ENCODE results near the gene DDR2. TPM values are rescaled to one million over a fixed set of nuclear protein-coding genes. Genes with fewer than 3 reads are reported as not detected.
A peak's percentile ranks its signal among the peaks of the same experiment; 100 is the strongest.
"Not testable (repeated sequence)": the region's sequence is repeated elsewhere in the genome, so short reads cannot be mapped to it uniquely, and the experiment has no call there.

DDR2 gene
- total RNA-seq, 2 donors from 2014 or later, result 75.1 to 80.3 TPM

DNA sequence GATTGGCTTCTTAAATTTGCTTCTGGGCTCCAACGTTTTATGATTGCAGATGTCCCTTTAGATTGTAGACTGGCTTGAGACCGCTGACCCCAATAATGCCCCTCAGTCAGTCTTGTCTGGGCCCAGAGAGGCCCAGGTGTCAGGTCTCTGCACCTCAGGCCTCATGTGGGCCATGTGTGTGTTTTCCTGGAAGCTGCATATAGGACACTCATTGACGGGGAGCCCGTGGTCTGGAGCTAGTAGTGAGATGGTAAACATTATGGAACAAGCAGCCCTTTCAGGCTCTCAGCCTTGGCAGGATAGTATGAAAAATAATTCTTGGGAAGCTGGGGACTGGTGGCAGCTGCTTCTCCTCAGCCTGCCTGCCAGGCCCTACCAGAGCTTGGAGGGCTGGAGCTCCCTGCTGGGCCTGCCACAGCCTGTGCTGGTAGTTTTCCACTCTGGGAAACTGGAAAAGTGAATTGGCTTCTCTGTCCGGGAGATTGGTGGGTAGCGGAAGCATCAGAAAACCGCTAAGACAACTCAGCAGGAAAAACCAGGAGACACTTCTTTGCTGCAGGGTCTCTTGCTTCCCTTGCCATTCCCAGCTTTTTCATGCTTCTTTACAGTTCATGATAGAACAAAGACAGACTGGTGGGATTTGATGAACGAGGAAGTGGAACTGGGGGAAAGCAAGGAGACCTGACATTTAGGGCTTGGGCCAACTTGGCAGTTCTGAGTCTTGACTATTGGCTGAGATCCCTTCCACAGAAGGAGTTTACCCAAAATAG, 100.5 kb downstream of the DDR2 start:
- DNase-seq (peak; percentile 57), ATAC-seq (peak; percentile 94 to 95)
- intact Hi-C loops (cut with DNase I), result no loop called here

- intact Hi-C loops (cut with DNase I), result no loop called here
- DNase-seq, result no peak
- no peak for ATAC-seq
Measured at GRCh38 chr1:162733336-162733590, 101.0 kb downstream of the DDR2 start.

DNA sequence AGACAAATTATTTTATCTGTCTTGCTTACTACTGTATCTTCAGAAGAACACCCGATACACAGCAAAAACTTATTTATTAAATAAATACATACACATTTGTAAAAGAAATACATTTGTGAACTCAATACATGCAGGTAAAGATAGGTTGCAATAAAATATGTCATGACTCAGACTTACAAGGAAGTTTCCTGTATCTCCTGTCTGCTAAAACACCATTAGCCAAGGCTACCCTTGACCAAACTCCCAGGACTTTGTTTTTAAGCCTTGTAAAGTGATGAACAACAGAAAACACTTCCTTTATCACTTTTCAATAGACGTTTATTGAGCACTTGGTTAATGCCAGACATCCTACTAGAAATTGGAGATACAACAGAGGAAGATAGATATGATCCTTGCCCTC, 101.8 kb downstream of the DDR2 start:
- DNase-seq (no peak), ATAC-seq (no peak)
- intact Hi-C loops (cut with DNase I), result no loop called here

GRCh38 chr1:162736184-162736583, 103.9 kb downstream of the DDR2 start:
- intact Hi-C loops (cut with DNase I), result no loop called here

GRCh38 chr1:162736633-162737067, 104.4 kb downstream of the DDR2 start:
- no peak for DNase-seq
- intact Hi-C loops (cut with DNase I), result no loop called here
- no peak for ATAC-seq

More at GRCh38 chr1:162736184-162736583, 103.9 kb downstream of the DDR2 start:
- no peak for DNase-seq
- no peak for ATAC-seq

GRCh38 chr1:162740755-162741154, 108.5 kb downstream of the DDR2 start:
- intact Hi-C loops (cut with DNase I), result no loop called here
- ATAC-seq, result peak in 1 of 2 donors; percentile 43
- DNase-seq, result peak; percentile 26

DNA sequence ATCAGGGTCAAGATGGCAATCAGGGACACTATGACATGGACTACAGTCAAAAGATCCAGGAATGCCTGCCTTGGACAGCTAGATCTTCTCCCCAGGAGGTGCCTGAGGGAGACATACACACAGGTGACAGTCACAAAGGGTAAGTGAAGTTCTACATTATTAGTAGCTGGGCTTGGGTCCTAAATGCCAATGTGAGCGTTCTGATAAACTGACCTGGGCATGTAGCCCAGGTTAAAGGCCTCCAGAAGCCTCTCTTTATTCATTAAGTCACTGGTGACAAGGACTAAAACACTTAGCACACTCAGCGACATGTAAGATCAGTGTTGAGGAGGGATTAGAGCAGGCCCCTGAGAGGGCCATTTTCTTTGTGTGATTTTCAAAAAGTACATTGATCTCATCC, 109.3 kb downstream of the DDR2 start:
- no peak for ATAC-seq
- no peak for DNase-seq
- intact Hi-C loops (cut with DNase I), result no loop called here

DNA sequence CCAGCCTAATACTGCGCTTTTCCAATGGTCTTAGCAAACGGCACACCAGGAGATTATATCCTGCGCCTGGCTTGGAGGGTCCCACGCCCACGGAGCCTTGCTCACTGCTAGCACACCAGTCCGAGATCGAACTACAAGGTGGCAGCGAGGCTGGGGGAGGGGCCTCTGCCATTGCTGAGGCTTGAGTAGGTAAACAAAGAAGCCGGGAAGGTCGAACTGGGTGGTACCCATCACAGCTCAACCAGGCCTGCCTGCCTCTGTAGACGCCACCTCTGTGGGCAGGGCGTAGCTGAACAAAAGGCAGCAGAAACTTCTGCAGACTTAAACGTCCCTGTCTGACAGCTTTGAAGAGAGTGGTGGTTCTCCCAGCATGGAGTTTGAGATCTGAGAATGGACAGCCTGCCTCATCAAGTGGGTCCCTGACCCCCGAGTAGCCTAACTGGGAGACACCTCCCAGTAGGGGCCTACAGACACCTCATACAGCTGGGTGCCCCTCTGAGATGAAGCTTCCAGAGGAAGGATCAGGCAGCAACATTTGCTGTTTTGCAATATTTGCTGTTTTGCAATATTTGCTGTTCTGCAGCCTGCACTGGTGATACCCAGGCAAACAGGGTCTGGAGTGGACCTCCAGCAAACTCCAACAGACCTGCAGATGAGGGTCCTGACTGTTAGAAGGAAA, 114.1 kb downstream of the DDR2 start:
- ATAC-seq; intact Hi-C loops (cut with DNase I); DNase-seq: not testable (repeated sequence)

- no peak for ATAC-seq
- no peak for DNase-seq
- intact Hi-C loops (cut with DNase I), result no loop called here
Measured at GRCh38 chr1:162753001-162753658, 120.9 kb downstream of the DDR2 start.

DNA sequence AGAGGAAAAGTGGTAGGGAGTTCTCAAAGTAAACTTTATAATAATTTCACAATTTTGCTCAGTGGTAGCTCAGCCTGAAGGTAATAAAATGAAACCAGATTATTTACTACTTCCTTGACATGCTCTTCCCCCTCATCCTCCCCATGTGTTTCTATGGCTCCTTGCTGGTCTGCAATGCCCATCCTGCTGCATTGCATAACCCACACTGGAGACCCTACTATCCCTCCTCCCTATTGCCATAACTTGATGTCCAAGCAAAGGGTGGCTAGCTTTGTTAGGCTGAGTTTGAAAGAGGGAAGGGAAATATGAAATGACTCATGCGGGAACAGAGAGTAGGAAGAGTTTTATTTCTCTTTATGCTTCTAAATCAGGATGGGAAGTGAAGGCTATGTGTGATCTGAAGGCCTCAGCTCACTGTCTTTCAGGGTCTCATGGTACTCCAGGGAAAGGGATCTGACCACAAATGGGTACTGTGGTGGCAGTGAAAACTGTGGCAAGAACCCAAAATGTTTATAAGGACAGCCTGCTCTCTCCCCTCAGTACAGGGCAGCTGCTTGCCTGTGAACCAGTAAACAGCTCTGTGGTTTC, 121.8 kb downstream of the DDR2 start:
- no peak for DNase-seq
- intact Hi-C loops (cut with DNase I), result no loop called here
- no peak for ATAC-seq

DNA sequence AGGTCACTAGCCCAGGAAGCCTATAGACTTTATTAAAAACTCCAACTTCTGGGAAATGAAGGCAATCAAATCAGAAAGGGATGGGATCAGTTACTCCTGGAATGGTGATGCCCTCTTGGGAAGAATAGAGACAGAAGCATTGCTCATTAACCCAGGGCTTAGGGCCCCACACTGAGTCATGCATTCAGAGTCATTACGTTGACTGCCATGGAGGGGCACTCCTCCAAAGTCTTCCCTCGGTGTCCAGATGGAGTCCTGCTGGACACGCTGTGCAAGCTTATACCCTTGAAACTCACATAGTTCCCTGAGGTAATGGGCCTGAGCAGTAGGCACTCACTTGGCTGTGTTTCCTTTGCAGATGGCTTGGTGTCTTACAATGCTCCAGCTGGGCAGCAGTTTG, 123.0 kb downstream of the DDR2 start:
- intact Hi-C loops (cut with DNase I), result no loop called here
- DNase-seq (no peak), ATAC-seq (no peak)

DNA sequence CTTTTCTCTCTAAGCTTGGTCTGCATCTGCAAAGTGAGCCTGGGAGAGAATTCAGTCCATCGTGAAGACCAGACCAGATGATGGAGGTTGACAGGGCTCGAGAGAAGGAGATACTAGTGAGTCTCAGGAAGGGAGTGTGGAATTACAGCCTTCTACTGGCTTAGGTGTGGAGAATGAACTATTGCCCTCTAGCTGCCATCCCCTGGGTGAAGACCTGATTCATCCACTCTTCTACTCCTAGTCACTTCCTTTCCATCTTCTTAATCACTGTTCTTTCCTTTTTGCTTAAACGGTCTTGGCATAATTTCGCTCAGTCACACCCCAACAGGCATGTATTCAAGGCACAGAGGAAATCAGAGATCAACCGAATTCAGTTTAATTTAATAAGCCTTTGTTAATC, 124.3 kb downstream of the DDR2 start:
- intact Hi-C loops (cut with DNase I), result no loop called here
- DNase-seq, result no peak
- ATAC-seq, result no peak

DNA sequence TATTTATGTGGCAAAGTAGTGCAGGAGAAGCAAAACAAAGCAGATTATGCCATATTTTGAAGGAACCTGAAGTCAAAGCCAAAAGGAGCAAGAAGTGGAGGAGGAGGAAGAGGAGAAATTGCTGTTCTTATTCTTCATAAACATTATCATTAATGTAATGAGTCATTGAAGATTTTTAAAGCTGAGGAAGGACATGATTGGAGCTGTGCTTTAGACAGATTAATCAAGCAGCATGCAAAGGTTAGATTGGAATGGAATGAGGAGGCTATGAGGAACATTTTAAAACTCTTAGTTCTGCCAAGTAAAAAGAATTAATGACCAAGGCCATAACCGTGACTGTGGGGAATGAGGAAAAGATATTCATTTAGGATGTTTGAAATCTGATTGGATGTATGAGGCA, 125.2 kb downstream of the DDR2 start:
- ATAC-seq (peak in 1 of 2 donors; percentile 25), DNase-seq (no peak)
- intact Hi-C loops (cut with DNase I), result no loop called here

- ATAC-seq, result no peak
- DNase-seq, result no peak
- intact Hi-C loops (cut with DNase I), result no loop called here
Measured at GRCh38 chr1:162765788-162766187, 133.5 kb downstream of the DDR2 start.

GRCh38 chr1:162772571-162773154, 140.4 kb downstream of the DDR2 start:
- intact Hi-C loops (cut with DNase I), result no loop called here
- DNase-seq (no peak), ATAC-seq (peak in 1 of 2 donors; percentile 76)

DNA sequence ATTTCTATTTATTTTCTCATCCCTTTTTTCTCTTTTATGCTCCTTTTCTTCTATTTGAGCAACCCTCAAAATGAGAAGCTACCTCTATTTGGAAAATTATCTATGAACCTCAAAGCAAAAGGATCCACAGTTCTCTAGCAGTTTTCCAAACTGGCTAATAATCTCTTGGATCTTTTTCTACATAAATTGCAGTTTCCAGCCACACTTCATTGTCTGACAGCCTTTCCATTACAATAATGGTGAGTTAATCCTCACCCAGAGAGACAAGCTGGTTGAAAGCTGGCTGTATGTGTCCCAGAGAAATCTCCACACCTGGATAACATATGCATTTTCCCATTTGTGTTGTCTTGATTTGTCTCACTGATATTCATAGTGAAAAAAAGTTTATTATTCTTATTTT, 141.7 kb downstream of the DDR2 start:
- intact Hi-C loops (cut with DNase I), result no loop called here

GRCh38 chr1:162779043-162779442, 146.8 kb downstream of the DDR2 start:
- no peak for DNase-seq
- no peak for ATAC-seq
- intact Hi-C loops (cut with DNase I), result no loop called here

More for the DNA sequence above, 141.7 kb downstream of the DDR2 start:
- DNase-seq, result no peak
- ATAC-seq, result no peak

DNA sequence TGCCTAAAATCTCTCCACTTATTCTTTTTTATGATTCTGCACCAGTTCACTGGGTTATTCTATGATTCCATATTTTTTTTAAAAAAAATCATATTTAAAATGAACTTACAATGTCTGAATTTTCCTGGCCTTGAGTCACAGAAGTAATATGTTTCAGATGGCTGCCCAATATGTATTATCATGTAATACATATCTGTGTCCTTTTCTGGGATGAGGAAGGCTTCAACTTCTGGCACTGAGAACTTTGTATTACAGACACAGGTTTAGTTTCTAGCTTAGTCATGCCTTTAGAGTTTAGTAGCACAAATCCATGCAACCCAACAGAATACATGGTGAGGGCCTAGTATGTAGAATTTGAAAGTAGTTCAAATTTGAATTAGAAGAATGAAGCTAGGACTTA, 150.4 kb downstream of the DDR2 start:
- intact Hi-C loops (cut with DNase I), result no loop called here

GRCh38 chr1:162784926-162785325, 152.7 kb downstream of the DDR2 start:
- intact Hi-C loops (cut with DNase I); ATAC-seq; DNase-seq: not testable (repeated sequence)

More for the DNA sequence above, 150.4 kb downstream of the DDR2 start:
- ATAC-seq, result no peak
- no peak for DNase-seq

DNA sequence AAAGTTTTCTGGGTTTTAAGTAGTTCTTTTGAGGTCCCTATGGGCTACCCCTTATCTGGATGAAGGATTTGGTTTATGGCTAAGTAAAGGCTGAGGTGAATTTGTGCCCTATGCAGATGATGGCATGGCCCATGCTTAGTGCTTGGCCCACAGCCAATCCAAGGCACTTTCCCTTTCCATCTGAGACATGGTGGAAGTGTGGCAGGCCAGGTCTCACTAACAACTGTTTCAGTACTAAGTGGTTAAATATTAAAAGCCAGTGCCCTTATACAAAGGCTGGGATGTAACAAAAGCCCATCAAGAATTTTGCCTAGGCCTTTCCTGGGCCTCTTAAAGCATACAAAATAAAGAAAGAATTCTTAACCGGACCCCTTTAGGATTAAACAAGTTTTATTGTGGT, 156.5 kb downstream of the DDR2 start:
- ATAC-seq; DNase-seq; intact Hi-C loops (cut with DNase I): not testable (repeated sequence)
